ENCODE results near the gene CABP4. TPM values are rescaled to one million over a fixed set of nuclear protein-coding genes. Genes with fewer than 3 reads are reported as not detected.

CABP4 gene
- not detected for total RNA-seq

DNA sequence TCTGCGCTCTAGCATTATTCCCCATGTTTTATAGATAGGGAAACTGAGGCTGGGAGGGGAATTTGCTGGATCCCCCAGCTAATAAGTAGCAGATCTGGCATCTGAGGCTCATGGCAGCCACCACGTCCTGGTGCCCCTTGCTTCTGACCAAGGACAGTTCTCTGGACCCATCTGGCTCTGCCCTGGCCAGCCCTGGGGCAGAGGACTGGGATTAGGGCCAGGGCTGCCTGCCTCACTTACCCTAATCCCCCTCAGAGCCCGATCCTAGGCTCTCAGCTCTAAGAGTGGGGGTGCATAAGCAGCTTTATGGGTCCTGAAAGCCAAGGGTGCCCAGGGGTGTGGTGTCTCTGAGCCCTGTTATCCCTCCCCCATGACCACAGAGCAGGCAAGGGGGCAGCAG is at the start of gene CABP4:
Gene CABP4, plus strand, starts transcription at position 301 of the 400 bp plus-strand sequence. Its CDS starts 70 bp downstream, at position 371.

DNA sequence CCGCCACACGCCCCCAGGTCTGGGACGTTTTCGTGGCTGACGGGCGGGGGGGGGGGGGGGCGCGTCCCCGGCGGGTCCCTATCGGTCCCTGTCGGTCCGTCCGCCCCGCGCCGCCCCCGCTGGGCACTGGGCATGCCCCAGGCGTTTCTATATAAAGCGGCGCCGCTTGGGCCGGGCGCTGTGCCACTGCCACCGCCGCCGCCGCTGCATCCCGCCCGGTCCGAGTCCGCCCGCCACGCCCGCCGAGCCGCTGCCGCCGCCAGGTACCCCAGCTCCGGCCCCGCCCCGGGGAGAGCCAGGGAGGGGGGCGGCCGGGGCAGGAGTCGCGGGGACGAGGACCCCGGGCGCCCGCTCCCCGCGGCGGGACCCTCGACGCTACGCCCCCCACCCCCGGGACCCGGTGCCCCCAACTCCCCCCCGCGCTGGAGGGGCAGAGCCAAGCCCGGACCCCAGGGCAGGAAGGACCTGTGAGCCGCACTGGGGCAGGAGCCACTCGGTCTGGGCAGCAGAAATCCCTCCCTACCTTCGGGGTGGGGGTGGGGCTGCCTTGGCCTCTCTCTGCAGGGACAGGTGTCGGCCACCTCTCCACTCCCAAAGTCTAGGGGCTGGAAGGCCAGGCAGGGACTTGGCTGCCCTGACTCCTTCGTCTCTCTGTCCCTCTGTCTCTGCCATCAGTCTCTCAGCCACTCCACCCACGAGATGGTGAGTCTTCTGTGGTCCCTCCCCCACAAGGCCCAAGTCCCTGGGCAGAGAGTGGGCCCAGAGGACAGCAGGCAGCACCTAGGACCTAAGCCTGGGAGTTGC is 39.5 kb upstream of the CABP4 start, which contains the start of gene CARNS1:
Gene CARNS1, plus strand, starts transcription at position 178 of the 804 bp plus-strand sequence. Its CDS starts 522 bp downstream, at position 700.

GRCh38 chr11:67428052-67429001 is 26.8 kb upstream of the CABP4 start, which contains the start of gene RPS6KB2:
Gene RPS6KB2, plus strand, starts transcription at chr11:67428494. Its CDS starts 52 bp downstream, at chr11:67428546.

DNA sequence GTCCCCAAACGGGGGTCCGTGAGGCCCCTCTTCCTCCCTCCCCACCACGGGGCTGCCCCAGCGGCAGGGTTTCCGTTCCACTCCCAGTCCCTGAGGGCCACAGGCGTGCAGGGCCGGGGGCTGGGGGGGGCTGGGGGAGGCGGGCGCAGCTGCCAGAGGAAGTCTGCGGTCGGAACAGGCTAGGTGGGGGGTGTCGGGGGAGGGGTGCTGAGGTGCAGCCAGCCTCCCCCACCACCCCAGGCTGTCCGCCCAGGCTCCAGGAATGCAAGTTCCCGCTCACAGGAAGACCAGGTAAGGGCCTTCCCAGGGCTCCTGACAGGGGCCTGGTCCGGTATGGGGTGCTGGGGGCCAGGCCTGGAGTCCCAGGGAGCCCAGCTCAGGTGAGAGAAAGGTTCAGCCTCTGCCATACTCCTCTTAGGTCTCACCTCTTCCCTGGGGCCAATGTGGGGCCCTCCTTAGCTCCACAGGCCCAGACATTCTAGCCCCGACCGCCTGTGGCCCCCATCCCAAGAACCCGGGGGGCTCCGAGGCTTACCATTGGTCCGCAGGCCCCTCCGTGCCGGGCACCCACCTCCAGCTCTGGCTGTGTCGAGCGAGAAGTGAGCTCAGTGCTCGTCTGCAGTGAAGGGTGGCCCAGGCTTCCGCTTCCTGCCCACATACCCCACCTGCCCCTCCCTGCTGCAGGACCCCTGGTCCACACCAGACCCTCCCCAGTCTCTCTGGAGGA is 17.9 kb upstream of the CABP4 start, which contains the start of gene PTPRCAP:
Gene PTPRCAP, minus strand, starts transcription at position 601 of the 727 bp plus-strand sequence. Its CDS starts 63 bp downstream, at position 538.

DNA sequence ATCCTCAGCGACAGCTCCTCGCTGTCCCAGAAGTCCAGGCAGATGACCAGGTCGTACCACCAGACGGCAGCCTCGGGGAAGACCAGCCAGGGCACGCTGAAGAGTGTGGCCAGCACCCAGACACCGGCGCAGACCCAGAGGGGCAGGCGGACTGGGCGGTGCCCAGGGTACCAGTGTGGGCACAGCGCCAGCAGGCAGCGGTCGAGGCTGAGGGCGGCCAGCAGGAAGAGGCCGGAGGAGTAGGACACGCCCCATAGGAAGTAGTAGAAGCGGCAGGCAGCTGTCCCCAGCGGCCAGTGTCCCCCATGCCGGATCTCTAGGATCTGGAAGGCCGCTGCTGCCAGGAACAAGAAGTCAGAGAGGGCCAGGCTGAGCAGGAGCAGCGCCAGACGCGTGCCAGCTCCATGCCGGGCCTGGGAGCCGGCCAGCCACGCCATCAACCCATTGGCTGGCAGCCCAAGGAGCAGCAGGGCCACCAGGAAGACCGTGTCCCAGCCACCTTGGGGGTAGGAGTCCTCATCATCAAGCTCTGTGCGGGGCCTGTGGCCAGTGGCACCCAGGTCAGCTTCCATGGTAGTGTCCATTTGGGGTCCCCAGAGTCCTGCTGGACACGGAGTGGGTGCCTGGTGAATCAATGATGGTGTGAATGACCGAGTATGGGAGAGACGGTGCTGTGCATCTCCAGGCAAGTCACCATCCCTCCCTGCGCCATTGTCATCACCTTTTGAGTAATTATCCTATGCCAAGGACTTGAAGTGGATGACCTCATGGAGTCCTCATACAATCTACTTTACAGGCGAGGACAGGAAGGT is 2.8 kb upstream of the CABP4 start, which contains the start of gene GPR152:
Gene GPR152, minus strand, starts transcription at position 589 of the 812 bp plus-strand sequence. Its CDS starts 5 bp downstream, at position 584.

DNA sequence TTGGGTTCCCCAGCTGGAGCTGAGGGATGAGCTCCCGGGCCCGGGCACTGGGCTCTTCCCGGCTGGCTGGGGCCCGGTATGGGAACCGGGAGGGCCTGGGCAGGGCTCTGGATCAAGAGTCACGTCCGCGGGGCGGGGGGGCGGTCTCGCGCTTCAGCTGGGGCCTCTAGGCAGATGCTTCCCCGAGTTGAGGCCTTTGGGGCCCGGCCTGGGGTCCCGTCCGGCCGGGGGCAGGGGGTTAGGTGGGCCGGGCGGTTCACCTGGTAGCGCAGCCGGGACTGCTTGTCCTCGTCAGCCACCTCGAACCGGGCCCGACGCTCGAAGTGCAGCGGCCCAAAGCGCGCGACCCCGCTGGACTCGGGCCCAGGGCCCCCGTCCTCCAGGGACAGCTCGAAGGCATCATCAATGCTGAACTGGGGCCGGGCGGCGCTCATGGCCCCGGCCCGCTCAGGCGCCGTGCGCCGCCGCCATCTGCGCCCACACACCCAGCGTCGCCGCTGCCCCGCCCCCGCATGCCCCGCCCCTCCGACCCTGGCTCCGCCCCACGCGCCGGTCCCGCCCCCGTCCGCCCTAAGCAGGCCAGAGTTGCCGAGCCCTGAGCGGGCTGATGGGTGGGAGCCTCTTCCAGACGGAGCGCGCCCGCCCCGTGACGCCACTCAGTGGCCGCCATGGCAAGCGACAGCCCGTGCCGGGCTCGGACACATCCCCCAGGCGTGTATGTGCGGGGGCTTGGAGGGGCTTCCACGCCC is 13.8 kb downstream of the CABP4 start, which contains the start of gene TMEM134:
Gene TMEM134, minus strand, starts transcription at position 493 of the 749 bp plus-strand sequence. Its CDS starts 59 bp downstream, at position 434.

DNA sequence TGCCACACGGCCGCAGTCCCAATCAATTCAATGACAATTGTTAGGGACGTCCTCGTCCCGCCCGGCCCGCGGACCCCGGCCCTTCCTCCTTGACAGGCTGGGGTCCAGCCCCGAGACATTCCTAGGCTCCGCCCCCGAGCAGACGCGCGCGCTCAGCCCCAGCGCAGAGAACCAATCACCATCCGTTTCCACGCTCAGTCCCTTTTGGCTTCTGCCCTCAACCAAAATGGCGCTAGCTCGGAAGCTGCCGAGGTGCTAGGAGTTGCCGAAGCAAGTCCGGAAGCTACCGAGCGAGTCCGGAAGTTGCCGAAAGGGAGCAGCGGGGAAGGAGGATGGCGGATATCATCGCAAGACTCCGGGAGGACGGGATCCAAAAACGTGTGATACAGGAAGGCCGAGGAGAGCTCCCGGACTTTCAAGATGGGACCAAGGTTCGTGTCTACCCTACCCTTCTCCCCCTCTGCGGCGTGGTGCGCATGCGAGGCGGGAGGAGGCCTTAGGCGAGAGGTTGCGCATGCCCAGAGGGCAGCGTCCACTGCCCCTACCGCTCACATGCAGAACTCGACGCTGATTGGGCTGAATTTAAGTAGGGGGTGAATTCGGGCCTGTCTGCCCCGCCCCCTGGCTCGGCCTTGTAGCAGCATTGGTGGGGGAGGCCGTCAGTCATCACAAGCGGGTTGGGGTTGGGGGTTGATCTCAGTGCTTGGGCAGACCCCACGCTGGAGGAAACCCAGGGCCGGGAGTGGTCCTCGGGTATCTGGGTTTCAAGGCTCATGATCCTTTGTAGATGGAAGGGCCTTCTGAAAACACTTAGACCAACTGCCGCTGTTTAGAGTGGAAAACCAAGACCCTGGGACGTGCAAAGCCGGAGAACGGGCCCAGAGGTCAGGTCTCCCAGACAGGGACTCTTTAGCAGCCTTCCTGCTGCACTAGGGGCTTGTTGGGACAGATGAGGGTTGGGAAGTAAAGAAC is 28.0 kb downstream of the CABP4 start, which contains the start of gene AIP:
Gene AIP, plus strand, starts transcription at position 200 of the 972 bp plus-strand sequence. Its CDS starts 133 bp downstream, at position 333.

DNA sequence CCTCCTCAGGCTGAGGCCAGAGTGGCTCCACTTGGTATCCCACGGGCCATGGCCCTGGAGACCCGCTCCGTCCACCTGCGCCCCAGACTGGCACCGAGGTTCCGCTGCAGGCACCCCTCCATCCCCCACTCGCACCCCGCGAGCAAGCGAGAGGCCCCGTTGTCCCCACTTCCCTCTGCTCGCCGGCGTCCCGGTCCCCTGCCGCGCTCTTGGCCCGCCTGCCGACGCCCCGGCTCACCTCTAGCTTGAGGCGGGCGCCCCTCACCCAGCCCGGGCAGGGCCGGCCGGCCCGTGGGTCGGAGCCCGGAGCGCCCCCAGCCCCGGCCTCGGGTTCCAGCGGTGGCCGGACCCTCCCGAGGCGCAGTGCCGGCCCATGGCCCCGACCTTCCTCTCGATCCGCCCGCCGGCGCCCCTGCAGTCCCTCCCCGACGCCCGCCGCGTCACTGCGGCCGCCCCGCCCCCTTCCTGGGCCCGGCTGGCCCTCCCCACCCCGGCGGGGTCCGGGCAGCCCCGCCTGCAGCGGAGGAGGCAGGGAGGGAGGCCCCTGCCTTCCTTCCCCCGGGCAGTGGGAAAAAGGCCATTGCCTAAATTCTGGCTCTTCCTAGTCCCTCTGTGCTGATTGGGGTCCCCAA is 49.9 kb downstream of the CABP4 start, which contains the start of gene PITPNM1:
Gene PITPNM1, minus strand, starts transcription at position 414 of the 632 bp plus-strand sequence. CDS start 1,183 bp downstream, outside the sequence.

GRCh38 chr11:67507864-67508485 is 52.8 kb downstream of the CABP4 start, which contains the start of gene CDK2AP2:
Gene CDK2AP2, minus strand, starts transcription at chr11:67508162. Its CDS starts 80 bp downstream, at chr11:67508082.

Small RNA genes lying within 50 kb of the gene (small RNA-seq; reads per million reads assigned to genes)
- gene MIR6752 (ENCODE audit: low replicate concordance): not detected

Other genes starting within 250 kb of the CABP4 start
- 50.7 TPM for gene GRK2, start 188.9 kb upstream of the CABP4 start, total RNA-seq
- gene ANKRD13D, start 166.1 kb upstream of the CABP4 start, total RNA-seq: 57.9 TPM
- gene SSH3, start 151.8 kb upstream of the CABP4 start, total RNA-seq: 8.5 TPM
- 5.9 TPM for gene POLD4, start 101.8 kb upstream of the CABP4 start, total RNA-seq
- gene CLCF1, start 81.8 kb upstream of the CABP4 start, total RNA-seq: 0.31 TPM
- gene RAD9A, start 63.4 kb upstream of the CABP4 start, total RNA-seq: 27.5 TPM
- 57.0 TPM for gene PPP1CA, start 53.5 kb upstream of the CABP4 start, total RNA-seq
- 0.31 TPM for gene TBC1D10C, start 51.3 kb upstream of the CABP4 start, total RNA-seq
- 0.31 TPM for gene CARNS1, start 39.7 kb upstream of the CABP4 start, total RNA-seq
- gene RPS6KB2, start 26.9 kb upstream of the CABP4 start, total RNA-seq: 16.0 TPM
- gene PTPRCAP, start 17.7 kb upstream of the CABP4 start, total RNA-seq: 0.63 TPM
- gene CORO1B, start 11.9 kb upstream of the CABP4 start, total RNA-seq: 24.4 TPM
- not detected for gene GPR152, start 2.6 kb upstream of the CABP4 start, total RNA-seq
- gene TMEM134, start 13.9 kb downstream of the CABP4 start, total RNA-seq: 19.7 TPM
- gene AIP, start 27.7 kb downstream of the CABP4 start, total RNA-seq: 46.0 TPM
- 39.1 TPM for gene PITPNM1, start 50.0 kb downstream of the CABP4 start, total RNA-seq
- gene CDK2AP2, start 52.8 kb downstream of the CABP4 start, total RNA-seq: 6.6 TPM
- gene CABP2, start 68.1 kb downstream of the CABP4 start, total RNA-seq: not detected
- gene GSTP1, start 128.5 kb downstream of the CABP4 start, total RNA-seq: 151 TPM
- 174 TPM for gene NDUFV1, start 151.6 kb downstream of the CABP4 start, total RNA-seq
- gene NUDT8, start 174.6 kb downstream of the CABP4 start, total RNA-seq: 4.4 TPM
- not detected for gene TBX10, start 184.4 kb downstream of the CABP4 start, total RNA-seq
- not detected for gene ACY3, start 195.4 kb downstream of the CABP4 start, total RNA-seq
- not detected for gene ALDH3B2, start 219.3 kb downstream of the CABP4 start, total RNA-seq

All from parietal lobe (tissue), 2 donors.